Activated CD4-positive, alpha-beta T cell treated with anti-CD3 and anti-CD28 coated beads, Interleukin-2, amount 50 U/mL, for 4 hours (primary cell): Measurements from ENCODE around the gene DDX41.
A peak's percentile ranks its signal among the peaks of the same experiment; 100 is the strongest.

Source experiments
- DNase-seq, 2 experiments: peaks; one replicate each; pipeline ENCODE4 v3.0.0-alpha.2; 2020

Gene DDX41

GRCh38 chr5:177512736-177513380 lies 3.9 kb downstream of the DDX41 start:
- DNase-seq, result no peak

- no peak for DNase-seq
Measured at GRCh38 chr5:177511796-177512675, 4.7 kb downstream of the DDX41 start.

GRCh38 chr5:177511181-177511580 lies 5.6 kb downstream of the DDX41 start:
- DNase-seq, result no peak

- no peak for DNase-seq
Measured at GRCh38 chr5:177510567-177511053, 6.2 kb downstream of the DDX41 start.

DNA sequence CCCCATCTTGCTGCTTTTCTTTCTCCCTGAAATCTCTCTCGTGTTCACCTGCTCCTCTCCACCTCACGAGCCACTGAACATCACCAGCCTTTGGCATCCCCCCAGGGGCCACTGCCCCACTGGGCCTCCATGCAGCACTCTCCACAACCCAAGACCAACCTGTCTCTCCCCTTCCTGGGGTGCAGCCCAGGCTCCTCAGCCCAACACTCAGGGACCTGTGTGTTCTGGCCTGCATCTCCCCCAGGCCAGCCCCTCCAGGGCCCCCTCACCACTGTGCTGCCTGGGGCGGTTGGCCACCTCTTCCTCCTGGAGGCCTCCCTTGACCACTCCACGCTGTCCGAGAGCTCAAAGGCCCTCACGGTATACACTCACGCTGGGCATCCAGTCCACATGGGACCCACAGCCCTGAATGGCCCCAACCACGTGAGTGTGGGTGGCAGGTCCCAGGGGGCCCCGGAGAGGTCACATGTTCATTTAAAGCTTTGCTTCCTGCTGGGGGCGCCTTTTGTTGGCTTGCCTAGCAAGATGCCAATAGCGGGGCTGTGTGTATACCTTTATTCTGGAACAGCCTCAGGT lies 6.7 kb downstream of the DDX41 start:
- no peak for DNase-seq

DNA sequence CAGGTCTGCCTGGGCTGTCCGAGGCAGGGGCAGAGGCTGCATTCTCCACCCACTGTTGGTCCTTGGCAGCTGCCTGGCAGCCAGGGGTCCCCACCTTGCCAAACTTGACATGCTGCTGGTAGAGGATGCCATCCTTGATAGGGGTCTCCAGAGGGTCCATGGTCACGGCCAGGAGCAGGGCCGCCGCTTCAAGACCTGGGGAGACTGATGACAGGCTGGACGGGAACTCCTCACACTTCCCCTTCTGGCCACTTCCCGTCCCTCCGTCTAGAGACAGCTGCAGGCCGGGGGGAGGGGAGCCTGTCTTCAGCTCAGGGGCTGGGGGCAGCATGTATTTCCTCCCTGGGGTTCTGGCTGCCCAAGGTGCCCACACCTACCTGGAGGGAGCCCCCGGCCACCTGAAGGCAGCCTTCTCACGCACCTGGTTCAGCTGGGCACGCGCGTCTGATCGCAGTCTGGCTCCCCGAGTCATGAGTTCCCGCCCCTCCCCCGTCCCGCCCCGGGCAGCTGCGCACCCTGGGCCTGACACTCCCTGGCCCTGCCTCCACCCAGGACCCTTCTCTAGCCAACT lies 7.3 kb downstream of the DDX41 start, which contains the start of gene DOK3:
TSS of gene DOK3 (minus strand) at position 446 of the 571 bp plus-strand sequence. CDS start at position 160, 286 bp downstream.
- no peak for DNase-seq

DNA sequence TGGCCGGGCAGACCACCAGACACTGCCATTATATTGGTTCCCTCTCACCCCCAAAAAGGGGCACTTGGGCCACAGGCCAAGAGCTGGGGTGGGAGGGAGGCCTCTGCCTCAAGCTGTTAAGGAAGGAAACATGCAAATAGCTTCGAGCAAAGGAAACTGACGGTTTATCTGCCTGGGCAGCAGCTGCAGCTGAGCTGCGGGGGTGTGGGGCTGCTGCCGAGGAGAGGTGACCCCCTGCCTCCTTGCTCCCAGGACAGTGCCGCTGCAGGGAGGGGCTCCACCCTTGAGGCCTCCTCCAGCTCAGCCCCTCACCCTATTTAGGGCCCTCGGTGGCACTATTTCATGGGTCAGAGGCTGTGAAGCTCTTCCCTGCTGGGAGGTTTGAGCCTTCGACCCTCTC lies 7.9 kb downstream of the DDX41 start:
- no peak for DNase-seq

GRCh38 chr5:177508221-177508611 lies 8.5 kb downstream of the DDX41 start:
- no peak for DNase-seq

DNA sequence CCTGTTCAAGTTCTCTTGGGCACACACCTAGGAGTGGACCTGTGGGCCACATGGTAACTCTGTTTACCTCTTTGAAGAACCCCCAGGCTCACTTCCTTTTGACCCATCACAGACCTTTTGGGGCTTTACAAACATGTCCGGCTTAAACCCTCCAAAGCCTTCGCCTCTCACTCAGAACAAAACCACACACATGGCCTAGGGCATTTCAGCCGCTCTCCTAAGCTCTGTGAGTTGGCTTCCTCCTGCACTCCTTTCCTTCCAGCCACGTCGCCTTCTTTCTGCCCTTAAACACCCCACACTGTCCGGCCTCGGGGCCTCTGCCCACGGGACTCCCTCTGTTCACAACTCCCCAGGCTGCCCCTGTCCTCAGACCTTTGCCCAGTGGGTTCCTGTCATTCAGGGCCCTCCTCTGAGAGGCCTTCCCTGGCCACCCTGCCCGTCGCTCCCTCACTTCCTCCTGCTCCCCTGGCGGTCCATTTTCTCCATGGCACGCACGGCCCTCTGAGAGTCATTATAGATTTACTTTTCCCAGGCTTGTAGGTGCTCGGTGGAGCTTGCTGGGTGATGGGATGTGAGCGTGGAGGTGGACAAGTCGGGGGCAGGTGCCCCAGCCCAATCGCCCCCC lies 9.1 kb downstream of the DDX41 start:
- DNase-seq, result no peak

DNA sequence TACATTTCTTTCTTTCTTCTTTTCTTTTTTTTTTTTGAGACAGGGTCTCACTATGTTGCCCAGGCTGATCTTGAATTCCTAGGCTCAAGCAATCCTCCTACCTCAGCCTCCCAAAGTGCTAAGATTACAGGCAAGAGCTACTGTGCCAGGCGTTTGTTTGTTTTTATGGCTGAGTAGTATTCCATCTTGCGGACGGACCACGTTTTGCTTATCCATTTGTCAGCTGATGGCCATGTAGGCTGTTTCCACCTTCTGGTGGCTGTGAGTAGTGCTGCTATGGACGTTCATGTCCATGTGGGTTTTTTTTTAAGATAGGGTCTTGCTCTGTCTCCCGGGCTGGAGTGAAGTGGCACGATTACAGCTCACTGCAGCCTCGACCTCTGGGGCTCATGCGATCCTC lies 9.6 kb downstream of the DDX41 start:
- no peak for DNase-seq

- no peak for DNase-seq
Measured at GRCh38 chr5:177505075-177505474, 11.7 kb downstream of the DDX41 start.

DNA sequence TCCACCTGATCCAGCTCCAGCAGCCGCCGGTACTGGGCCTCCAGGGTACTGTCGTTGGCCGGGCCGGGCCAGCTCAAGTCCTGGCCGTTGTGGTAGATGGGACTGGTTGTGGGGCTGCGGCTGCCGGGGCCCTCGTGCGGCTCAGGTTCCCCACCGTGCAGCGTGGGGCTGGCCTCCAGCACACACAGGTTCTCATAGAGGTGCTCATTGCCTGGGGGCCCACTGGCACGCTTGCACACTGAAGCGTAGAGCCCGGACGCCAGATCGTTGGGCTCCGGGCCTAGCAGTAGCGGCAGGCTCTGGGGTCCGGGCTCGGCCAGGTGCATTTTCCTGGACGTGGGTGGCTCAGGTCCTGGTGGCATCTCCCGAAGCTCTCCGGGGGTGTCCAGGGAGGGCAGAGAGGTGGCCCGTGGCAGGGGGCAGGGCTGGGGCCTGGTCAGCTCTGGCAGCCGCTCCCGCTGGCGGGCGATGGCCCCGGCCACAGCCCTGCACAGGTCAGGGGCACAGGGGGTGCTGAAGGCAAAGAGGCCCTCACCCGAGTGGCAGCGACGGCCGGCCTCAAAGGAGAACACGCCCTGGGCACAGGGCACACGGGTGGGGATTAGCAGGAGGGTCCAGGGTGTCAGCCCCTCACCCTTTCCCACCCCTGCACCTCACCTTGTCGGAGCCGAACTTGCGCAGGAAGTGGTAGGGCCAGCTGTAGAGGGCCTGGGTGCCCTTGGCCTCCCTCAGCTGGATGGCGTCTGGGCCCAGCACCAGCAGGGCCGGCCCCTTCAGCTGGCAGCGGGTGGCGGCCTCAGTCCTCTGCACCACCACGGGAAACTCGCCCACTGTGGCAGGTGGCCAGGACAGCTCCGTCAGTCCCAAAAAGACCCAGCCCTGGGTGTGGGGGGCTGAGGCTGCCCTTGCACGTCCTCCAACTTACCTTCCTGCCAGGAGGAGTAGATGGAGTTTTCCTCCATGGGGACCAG lies 12.4 kb downstream of the DDX41 start:
- DNase-seq, result no peak

DNA sequence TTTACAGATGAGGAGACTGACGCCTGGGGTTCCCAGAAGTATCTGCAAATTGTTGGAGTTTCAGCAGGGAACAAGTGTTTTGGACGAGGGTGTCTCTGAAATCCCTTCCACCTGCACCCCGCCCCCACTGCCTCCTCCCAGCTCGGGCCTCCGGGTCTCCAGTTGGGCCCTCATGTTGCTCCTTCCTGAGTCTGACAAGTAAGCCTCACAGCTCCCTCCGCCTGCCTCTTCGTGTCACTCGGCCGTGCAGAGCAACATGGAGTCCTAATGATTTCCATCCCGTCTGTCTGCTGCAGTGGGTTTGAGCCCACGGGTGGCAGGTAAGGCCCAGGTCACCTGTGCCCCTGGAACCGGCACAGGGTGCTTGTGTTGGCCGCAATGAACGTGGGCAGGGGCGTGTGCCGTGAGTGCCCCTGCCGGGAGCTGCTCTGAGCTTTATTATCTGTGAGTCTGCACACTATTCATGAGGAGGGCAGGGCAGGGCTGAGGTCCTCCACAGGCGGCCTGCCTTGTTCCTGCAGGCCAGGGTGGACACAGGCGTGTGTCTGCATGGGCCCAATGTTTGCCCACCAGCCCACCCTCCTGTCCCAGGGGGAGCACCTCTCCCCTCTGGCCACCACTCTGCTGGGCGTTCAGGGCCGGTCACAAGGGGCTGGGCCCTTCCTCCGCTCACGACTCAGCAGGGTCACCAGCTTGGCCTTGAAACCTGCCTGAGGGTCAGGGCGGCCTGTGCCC lies 13.2 kb downstream of the DDX41 start:
- DNase-seq, result no peak

DNA sequence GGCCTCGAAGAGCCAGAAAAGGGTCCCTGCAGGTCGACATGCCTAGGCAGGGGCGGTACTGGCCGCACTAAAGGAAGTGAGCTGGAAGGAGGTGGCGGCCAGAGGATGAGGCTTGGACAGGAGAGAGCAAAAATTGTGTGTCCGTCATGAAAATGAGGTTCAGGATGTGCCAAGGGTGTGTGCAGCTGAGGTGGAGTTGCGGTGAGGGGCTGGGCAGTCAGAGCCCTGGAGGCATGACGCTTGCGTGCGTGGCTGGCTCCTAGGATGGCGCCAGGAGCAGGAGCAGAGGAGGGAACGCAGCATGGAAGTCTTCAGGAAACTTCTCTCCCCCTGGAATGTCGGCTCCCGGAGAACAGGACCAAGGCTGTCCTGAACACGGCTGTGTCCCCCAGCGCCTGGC lies 13.9 kb downstream of the DDX41 start:
- DNase-seq, result no peak

DNA sequence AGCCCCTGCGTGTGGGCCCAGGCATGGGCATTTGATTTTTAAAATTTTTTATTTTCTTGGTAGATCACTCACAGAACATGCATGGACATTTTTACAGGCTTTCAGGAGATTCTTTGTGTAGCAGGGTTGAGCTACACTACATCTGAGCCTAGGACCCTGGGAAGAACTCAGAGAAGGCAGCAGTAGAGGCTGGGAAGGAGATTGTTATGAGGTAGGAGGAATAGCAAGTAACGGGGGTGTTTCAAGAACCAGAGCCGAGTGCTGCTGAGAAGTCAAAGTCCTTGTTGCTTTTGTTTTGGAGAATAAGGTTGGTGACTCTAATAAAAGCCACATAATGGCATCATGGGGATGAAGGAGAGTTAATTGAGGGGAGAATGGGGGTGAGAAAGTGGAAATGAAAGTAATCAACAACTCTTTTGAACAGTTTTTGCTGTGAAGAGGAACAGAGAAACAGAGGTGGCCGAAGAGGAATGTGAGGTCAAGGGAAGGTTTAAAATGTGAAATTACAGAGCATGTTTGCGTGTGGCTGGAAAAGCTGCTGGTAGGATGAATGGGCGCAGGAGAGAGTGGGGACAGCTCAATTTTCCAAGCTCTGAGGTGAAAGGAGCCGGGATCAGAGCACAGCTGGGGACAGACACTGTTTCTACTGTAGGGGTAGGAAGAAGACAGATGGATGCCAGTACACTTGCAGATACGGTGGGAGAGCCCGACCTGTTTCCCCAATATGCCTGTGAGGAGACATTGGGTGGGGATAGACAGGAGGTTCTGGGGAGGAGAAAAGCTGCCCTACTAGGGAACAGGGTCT lies 14.7 kb downstream of the DDX41 start:
- no peak for DNase-seq

DNA sequence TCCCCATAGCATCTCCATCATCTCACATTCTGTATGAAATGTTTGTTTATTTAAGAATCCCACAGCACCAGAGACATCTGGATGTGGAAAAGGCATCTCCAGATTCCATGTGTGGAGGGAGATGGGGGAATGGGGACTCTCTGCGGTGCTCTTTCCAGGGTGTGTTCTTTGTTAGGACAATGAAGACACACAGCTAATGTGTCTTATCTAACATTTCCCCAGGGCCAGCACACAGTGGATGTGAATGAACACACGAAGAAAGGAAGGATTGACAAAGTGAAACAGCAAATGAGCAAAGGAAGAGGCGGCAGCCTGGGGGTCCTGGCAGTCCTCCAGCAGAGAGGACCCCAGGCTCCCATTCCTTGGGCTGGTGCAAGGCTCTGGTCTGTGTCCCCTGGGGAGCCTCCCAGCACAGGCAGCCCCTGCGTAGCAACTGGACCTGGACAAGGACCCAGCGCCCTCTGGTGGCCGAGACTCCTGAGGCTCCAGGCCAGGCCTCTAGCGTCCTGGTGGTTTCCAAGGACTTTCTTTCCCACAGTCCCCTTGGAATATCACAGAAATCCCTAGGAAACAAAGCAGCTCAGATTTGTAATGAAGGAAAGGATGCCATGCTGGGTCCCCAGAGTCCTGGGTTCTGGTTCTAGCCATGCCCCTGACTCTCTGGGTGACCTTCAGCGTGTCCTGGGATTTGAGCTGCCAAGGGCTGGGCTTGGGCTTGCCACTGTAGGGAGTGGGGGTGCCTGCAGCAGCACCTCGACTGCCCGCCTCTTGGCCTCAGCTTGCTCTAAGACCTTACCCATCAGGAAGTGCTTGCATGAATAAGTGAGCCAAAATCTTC lies 15.9 kb downstream of the DDX41 start:
- DNase-seq, result peak; percentile 83 to 87

DNA sequence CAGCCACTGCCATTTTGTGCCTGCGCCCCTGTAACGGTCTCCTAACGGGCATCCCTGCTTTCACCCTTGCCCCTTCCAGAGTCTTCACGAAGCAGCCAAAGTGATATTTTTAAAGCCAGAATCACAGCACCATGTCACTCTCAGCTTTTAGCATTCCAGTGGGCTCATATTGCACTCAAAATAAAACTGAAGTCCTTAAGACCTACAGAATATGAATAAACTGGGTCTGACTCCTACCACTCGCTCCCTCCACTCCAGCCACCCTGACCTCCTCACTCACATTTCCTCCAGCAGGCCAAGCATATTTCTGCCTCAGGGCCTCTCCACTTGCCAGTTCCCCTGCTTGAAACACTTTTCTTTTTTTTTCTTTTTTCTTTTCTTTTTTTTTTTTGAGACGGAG lies 16.9 kb downstream of the DDX41 start:
- DNase-seq, result no peak

DNA sequence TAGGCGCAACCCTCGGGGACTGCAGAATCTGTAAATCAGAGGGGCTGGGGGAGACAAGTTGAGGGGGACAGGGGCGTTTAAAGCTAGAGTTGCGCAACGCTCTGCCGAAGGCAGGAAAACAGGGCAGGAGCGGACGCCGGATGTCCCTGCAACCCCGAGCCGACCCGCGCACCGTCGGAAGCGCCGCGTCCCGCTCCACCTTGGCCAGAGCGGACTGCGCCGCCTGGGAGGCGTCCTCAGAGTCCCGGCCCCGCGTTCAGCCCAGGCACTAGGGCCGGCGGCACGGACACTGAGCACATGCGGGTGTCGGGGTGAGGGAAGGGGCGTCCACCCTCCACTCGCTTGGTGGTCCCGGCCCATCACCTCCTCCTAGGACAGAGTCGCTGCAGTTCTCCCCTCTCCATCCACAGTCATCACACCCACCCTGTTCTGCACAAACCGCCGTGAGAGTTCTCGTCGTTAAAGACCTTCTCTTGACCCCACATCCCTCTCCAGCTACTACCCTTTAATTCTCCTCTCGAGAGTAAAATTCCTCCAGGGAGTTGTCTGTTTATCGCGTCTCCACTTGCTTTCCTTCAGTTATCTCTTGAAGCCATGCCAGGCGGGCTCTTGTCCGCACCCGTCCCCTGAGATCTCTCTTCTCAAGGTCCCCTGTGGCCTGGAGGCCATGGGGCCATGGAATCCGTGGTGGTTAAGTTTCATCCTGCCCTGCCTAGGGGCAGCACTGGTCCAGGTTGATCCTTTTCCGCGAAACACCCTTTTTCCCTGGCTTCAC lies 18.6 kb downstream of the DDX41 start:
- no peak for DNase-seq
